Activated CD8-positive, alpha-beta memory T cell treated with anti-CD3 and anti-CD28 coated beads for 1 hour (primary cell): ENCODE data around the gene CACNG5.
"Not testable (repeated sequence)": the region's sequence is repeated elsewhere in the genome, so short reads cannot be mapped to it uniquely, and the experiment has no call there.

ENCODE experiments used
- DNase-seq, 2 donors: peaks; one replicate each; pipeline ENCODE4 v3.0.0-alpha.2; 2020; ENCODE audit warnings: low read depth in 1 of 2; ENCODE audit errors: extremely low read depth in 1 of 2

CACNG5 gene

DNA sequence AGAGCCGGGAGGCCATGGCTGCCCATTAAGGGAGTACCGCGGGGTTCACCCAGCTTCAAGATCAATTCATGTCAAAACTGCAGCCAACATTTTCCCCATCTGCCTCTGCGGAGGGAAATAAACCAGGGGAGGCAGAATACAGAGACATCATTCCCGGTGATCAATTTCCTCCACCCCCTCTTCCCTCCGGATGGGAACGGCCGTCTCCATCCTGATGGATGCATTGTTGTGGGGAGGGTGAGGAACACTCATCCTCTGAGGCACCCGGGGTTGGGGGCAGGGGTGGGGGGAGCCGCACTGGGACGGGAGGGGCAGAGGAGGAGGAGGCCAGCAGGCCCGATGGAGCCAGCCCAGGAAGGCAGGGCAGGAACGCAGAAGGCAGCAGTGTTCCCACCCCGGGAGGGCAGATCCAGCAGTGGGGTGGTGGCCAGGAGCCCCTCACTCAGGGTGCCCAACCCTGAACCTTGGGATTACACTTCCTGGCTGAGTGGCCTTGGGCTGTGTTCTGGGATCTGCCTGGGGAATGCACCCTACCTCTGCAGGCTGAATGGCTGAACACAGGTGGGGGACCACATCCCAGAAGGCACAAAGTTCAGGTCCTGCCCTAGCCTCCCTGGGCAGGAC, 14.2 kb downstream of the CACNG5 start:
- no peak for DNase-seq

DNA sequence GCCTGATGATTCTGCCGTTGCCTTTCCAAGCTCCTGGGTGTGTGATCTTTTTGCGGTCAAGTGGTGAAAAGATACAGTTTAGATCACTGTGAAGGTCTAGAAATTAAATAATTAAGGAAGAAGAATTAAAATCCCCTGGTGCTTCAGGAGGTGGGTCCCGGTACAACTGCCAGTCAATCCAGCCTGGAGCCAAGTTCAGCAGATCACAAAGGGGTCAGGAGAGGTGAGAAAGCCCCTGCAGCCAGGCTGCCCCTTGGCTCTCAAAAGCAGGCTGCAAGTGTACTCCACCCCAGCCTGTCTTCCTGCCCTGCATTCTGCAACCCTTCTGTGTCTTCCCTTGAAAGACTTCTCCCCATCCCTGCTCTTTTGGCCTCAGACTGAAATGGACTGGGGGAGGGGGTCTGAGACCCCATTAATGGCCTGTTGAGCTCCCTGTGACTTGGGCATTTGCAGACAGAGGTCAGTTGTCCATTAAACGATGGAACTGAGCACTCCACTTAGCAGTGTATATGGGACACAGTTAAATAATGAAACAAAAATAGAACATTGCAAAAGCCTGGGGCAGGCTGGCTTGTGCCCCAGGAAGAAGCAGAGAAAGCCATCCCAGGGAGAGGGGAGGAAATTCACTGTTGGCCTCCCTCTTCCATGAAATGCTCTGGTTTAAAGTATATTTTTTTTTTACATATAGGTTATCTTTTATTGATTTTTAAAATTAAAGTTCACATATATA, 15.1 kb downstream of the CACNG5 start:
- no peak for DNase-seq

- DNase-seq: no peak
These were observed 15.8 kb downstream of the CACNG5 start for GRCh38 chr17:66850692-66851091.

GRCh38 chr17:66855204-66855603, 20.3 kb downstream of the CACNG5 start:
- no peak for DNase-seq

DNA sequence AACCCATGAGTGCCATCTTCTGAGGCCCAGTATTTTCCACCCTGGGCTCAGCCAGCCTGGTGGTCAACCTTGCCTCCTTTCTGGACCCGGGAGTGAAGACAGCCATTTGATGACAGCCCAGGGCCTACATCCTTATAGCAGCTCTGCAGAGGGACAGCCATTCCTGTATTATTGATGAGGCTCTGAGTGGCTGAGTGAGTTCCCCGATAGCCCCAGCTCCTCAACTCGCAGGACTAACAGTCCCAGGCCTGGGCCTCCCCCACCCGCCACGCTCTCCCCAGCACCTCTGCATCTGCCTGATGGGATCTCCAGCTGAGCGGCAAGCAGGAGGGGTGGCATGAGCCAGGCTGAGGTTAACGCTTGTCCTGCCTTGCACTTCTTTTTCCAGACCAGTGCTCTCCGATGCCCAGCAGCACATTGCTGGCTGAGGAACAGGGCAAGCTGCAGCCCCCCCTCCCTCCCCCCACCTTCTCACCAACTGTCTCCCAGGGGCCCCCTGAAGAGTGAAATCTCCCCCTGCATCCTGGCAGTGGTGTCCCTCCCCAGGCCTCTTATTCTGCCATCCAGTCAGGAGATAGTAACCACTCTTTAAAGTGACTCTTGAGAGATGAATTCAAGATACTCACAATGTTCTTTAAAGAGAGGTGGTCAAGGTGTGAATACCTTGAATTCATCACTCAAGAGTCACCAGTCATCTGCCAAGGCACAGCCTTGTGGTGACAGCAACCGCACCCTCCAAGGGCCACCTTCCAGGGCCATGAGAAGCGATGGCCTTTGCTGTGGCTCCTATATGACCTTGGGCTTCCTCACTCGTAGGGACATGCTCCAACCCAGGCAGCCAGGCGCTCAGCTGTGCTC, 23.5 kb downstream of the CACNG5 start:
- no peak for DNase-seq

DNA sequence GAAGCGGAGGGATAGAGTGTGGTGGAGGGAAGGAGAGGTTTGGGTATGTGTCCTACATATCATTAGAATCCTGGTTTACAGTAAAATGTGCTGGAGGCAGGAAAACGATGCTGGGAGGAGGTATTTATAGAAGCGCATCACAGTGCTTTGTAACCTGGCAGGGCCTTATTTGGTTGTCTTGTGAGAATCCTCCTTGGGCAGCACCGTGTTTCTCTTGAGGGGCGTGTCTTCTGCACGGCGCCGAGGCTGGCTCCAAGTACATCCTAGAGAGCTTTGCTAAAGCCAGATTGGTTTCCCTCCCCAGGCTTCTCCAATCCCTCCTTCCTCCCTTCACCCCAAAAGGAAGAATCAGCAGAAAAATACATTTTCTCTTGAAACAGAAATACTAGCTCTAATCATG, 24.4 kb downstream of the CACNG5 start:
- no peak for DNase-seq

DNA sequence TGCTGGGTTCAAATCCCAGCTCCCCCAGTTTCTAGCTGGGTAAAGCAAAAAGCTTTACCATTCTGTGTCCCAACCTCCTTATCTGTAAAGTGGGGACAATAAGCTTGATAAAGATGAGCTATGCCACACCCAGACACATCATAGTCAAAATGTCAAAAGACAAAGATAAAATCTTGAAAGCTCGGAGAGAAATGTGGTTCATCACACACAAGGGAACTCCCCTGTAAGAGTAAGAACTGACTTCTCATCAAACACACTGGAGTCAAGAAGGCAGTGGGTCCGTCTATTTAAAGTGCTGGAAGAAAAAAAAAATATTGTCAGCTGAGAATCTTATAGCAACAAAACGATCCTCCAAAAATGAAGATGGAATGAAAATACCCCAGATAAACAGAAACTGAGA, 25.3 kb downstream of the CACNG5 start:
- DNase-seq: no peak

DNA sequence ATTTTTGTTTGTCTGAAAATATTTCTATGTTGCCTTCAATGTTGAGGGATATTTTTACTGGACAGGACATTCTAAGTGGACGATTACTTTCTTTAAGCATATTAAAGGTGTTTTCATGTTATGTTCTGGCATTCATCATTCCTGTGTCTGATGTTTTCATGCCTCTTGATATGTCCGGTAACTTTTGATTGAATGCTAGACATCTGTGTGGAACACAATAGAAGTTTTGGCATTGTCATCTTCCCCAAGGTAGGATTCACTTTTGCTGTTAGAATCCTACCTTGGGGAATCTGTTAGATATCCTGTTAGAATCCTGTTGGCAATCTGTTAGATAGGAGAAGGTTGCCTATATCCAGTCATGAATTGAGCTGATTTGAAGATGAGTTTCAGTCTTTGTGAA, 28.9 kb downstream of the CACNG5 start:
- DNase-seq: no peak

- no peak for DNase-seq
These were observed 30.2 kb downstream of the CACNG5 start for GRCh38 chr17:66865151-66865550.

DNA sequence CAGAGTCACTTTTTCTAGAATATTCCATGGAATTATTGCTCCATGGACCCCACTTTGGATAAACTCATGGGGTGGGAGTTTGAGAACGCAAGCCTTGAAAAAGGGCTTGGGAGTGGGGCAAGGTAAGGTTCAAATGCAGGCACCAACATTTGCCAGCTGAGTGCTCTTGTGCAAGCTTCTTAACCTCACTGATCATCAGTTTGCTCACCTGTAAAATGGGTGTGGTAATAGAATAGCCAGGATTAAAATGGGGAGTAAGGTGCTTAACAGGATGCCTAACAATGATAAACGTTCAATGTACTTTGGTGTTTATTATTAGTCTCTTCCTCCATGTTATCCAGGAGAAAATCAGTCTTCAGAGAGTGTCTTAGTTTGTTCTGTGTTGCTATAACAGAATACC, 39.0 kb downstream of the CACNG5 start:
- DNase-seq: no peak

- no peak for DNase-seq
These were observed 50.0 kb downstream of the CACNG5 start for GRCh38 chr17:66884931-66885330.

DNA sequence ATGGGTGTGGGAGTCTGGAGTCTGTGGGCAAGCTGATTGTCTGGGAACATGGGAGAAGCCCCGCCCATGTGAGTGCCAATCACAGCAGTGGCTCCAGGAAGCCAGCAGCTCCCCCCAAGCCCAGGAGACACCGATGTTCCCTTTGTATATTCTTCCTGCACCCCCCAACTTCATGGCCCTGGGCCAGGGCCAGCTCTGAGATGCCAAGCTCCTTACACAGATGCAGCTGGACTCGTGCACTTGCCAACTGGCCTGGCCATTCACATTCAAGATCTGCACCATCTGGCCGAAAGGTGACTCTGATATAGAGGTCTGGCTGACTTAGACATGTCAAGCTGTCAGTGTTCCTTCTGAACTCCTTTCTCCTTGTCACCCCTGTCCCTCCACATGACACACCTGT, 50.5 kb downstream of the CACNG5 start:
- no peak for DNase-seq

DNA sequence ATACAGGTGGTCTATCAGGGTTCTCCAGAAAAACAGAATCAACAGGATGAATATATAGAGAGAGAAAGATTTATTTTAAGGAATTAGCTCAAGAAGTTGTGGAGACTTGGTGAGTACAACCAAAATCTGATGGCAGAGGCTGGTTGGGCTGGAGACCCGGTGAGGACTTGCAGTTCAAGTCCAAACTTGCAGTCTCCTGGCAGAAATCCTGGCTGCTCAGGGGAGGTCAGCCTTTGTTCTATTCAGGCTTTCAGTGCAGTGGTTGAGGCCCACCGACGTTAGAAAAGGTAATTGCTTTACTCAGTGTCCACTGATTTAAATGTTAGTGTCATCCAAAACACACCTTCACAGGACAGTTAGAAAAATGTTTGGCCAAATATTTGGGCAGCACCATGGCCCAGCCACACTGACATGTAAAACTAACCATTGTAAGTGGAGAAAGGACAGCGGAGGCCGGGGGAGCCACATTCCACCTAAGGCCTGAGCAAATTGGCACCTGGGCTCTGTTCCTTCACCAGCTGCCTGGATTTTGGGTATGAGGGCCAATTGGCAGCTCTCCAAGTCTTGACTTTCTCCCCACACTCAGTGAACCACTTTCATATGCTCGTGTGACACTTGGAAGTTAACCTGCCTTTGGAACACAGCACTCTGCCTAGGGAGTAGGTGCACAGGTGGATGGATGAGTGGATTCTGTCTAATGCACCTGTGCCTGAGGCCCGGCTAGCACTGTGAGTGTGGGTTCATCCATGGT, 54.7 kb downstream of the CACNG5 start:
- no peak for DNase-seq

DNA sequence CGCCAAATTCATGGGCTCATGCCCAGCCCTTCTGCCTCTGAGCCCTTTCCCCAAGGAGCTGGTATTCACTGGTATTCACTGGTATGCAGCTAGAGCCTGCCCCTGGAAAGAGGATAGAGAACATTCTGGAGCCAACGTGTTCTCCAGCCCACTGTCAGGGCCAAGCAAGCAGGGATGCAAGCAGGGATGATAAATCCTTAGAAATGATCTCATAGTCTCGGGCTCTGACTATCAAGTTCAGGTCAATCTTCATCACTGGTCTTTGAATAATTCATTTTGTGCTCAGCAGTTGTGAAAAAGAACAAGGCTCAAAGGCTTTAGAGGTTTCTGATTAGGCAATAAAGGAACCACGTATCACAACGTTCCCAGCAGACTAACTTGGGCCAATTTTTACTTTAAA, 57.3 kb downstream of the CACNG5 start:
- no peak for DNase-seq

- no peak for DNase-seq
These were observed 58.5 kb downstream of the CACNG5 start for GRCh38 chr17:66893382-66893781.

DNA sequence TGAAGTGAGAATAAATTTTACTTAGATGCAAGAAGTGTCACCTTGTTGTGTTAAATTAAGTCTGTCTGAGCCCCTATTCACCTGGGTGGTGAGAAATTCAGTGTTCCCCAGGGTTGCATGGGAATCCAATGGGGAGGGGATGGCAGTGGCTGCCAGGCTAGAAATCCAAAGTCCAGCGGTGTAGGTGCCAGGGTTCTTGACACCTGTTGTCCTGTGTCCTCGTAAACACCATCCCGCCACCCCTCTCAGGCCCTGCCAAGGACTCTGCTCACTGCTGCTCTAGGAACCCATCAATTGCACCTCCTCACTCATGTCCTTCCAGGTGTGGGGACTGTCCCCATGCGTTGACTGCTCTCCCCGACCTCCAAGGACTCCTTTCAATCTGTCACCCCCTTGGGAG, 58.9 kb downstream of the CACNG5 start:
- no peak for DNase-seq

DNA sequence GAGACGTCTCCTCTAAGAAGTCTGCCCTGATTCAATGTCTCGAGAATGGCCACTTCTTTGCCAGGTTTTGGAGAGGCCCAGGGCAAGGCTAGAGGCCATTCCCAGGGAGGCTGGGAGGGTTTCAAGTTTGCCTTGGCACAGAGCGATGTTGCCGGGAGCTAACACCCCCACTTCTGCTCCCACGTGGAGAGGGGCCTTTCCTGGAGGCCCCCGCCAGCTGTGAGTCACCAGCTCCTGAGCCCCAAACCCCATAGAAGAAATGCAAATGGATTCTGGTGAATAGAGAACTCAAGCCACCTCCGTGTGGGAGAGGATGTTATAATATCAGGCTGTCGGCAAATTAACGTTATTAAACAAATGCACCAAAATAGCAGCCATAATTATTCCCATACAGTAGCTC, 62.2 kb downstream of the CACNG5 start:
- no peak for DNase-seq

DNA sequence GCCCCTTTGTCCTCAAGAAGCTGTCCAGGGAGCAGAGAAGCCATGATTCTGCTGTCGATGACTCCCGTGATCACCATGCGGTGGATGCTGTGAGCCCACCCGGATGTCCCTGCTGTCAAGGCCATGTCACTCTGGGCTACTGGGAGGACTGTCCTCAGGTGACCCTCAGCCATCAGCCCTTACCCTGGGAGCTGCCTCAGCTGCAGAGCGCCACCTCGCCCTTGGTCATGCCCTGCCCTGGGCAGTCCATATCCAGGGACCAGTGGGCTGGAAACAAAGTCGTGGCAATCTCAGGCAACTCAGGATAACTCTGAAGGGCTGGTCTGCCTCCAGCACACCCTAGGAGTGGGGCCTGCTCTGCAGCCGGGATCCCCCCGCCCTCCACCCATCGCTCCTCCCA, 63.6 kb downstream of the CACNG5 start:
- DNase-seq: no peak

GRCh38 chr17:66900126-66901010, 65.5 kb downstream of the CACNG5 start:
- no peak for DNase-seq

GRCh38 chr17:66903296-66903695, 68.4 kb downstream of the CACNG5 start:
- not testable (repeated sequence) for DNase-seq
